Loucy (cell line): ENCODE measurements around the gene C12orf57.

Experiments
- CTCF ChIP-seq: fragments of 200-600 bp; sonication (generic); conservative IDR thresholded peaks from 2 replicates; pipeline ENCODE4 v1.5.1; 2014; ENCODE audit warnings: mild to moderate bottlenecking, antibody characterized with exemption, low read length
- EZH2phosphoT487 ChIP-seq: fragments of 200-600 bp; IDR thresholded peaks from 2 replicates; pipeline ENCODE4 v1.6.1; 2018; ENCODE audit warnings: antibody characterized with exemption, mild to moderate bottlenecking, moderate library complexity, borderline replicate concordance

GRCh38 chr12:6905414-6906040, 38.3 kb upstream of the C12orf57 start:
- no peak for TF ChIP-seq CTCF
- no peak for TF ChIP-seq EZH2phosphoT487
